Right lobe of liver (tissue), 6 donors: ENCODE results near the gene DNAJB6. TPM values are rescaled to one million over a fixed set of nuclear protein-coding genes. Genes with fewer than 3 reads are reported as not detected.

Source experiments
- ATAC-seq, 4 donors: fragments of 200-7000 bp; cut with Tn5 transposase; one replicate each; pipeline ENCODE4 v1.9.1; 2020; ENCODE audit warnings: mild to moderate bottlenecking in 4 of 4, moderate library complexity in 4 of 4
- DNase-seq, 3 donors: peaks; one replicate each; pipeline ENCODE4 v3.0.0-alpha.2; 2020
- H3K27ac ChIP-seq, 3 donors: fragments of 200-600 bp; one replicate each; pipeline ENCODE4 v1.8.0; 2022
- H3K27me3 ChIP-seq, 2 donors: fragments of 200-600 bp; one replicate each; pipeline ENCODE4 v1.8.0; 2022
- H3K36me3 ChIP-seq, 4 donors: fragments of 200-600 bp; sonication (generic) in 1 of 4; one replicate each; pipeline versions ENCODE4 v1.5.1 to v1.8.0; 2017 to 2022; ENCODE audit warnings: control low read depth in 1 of 4
- H3K4me1 ChIP-seq, 4 donors: fragments of 200-600 bp; sonication (generic) in 1 of 4; one replicate each; pipeline versions ENCODE4 v1.5.1 to v1.8.0; 2017 to 2022; ENCODE audit warnings: control low read depth in 1 of 4
- H3K4me3 ChIP-seq, 3 donors: fragments of 200-600 bp; one replicate each; pipeline ENCODE4 v1.8.0; 2022
- H3K9me3 ChIP-seq, 4 donors: fragments of 200-600 bp; sonication (generic) in 1 of 4; one replicate each; pipeline versions ENCODE4 v1.5.1 to v1.8.0; 2017 to 2022; ENCODE audit warnings: control low read depth in 1 of 4
- CTCF ChIP-seq, 4 donors: fragments of 200-600 bp in 3 of 4; fragments of 450-650 bp in 1 of 4; IDR thresholded peaks; one replicate each; pipeline versions ENCODE4 v1.5.1 to v1.8.0; 2016 to 2022; ENCODE audit warnings: antibody characterized with exemption in 4 of 4, mild to moderate bottlenecking in 2 of 4
- POLR2A ChIP-seq: fragments of 450-650 bp; IDR thresholded peaks from one replicate; pipeline ENCODE4 v1.6.1; 2017; ENCODE audit warnings: antibody characterized with exemption, mild to moderate bottlenecking
- WGBS: methylation state at CpG from one replicate; pipeline ENCODE4 v1.1.6; 2018; ENCODE audit warnings: low coverage, low lambda C conversion rate; ENCODE audit not compliant: insufficient coverage; ENCODE audit errors: missing lambda C conversion rate; 5-methylcytosine and 5-hydroxymethylcytosine counted together
- intact Hi-C, 2 donors: fragments of 100-400 bp; cut with DNase I; formaldehyde crosslinking; loops; one replicate each; pipeline versions ENCODE4 v1.11.2 to v1.14.1; 2022
- total RNA-seq, 6 experiments: library from RNA; depleted of rRNA in 2 of 6; stranded (reverse); fragments of >200 nt in 2 of 6; fragmentation: NEBNext Ultra II Directional in 3 of 6; extraction: Animal tissue kit (Norgen Biotek cat#: 25700) in 3 of 6; gene quantifications; one replicate each; pipeline versions ENCODE4 v1.1.0 to v1.2.4, GENCODE V29; 2016 to 2023
- donor health status: DM: no; HTN: yes; CAD: no.
- donor health status: DM: no; HTN: no; CAD: no.
- donor health status: DM: no; HTN: no; CAD: no.
- donor health status: DM: no; HTN: yes; CAD: no.
- donor health status: DM: no; HTN: yes; CAD: no.

DNAJB6 gene
- total RNA-seq, 6 experiments from 2014 or later = 24.5 to 38.0 (median 35.2) TPM

- H3K9me3 ChIP-seq = no peaks in the 10 kb centered on the region
- DNase-seq (no peak), ATAC-seq (no peak)
- no peak overlapping the region for H3K4me3 ChIP-seq
- no peak overlapping the region for H3K27ac ChIP-seq
- no peaks in the 10 kb centered on the region for H3K27me3 ChIP-seq
- H3K4me1 ChIP-seq = no peaks in the 10 kb centered on the region
- intact Hi-C loops = loop anchor here (10.0 kb wide), 1 partner anchor 439 kb away; no protein-coding TSS in a partner anchor
- no peaks in the 10 kb centered on the region for H3K36me3 ChIP-seq
- WGBS = 81% methylated on average over 11 of the region's 11 CpGs
- TF ChIP-seq CTCF (IDR thresholded peaks at IDR 0.05) = no peak
- no peak for TF ChIP-seq POLR2A
Observed at GRCh38 chr7:157436076-157436475, 99.3 kb downstream of the DNAJB6 start.

- 54% methylated on average over 13 of the region's 13 CpGs for WGBS
- intact Hi-C loops = loop anchor here (10.0 kb wide), 1 partner anchor 438 kb away; no protein-coding TSS in a partner anchor
- ATAC-seq = no peak
Observed at GRCh38 chr7:157436763-157437480, 100.1 kb downstream of the DNAJB6 start.

GRCh38 chr7:157437519-157438061, 100.8 kb downstream of the DNAJB6 start:
- WGBS = 18% methylated on average over 2 of the region's 9 CpGs
- no peak overlapping the region for H3K4me3 ChIP-seq
- no peak for ATAC-seq
- H3K4me1 ChIP-seq = no peaks in the 10 kb centered on the region
- H3K27me3 ChIP-seq = no peaks in the 10 kb centered on the region
- no peak for DNase-seq
- intact Hi-C loops = loop anchor here (10.0 kb wide), 1 partner anchor 437 kb away; no protein-coding TSS in a partner anchor
- TF ChIP-seq POLR2A = no peak
- TF ChIP-seq CTCF (IDR thresholded peaks at IDR 0.05) = no peak
- H3K36me3 ChIP-seq = no peaks in the 10 kb centered on the region
- H3K27ac ChIP-seq = no peak overlapping the region
- no peaks in the 10 kb centered on the region for H3K9me3 ChIP-seq

More at GRCh38 chr7:157436763-157437480, 100.1 kb downstream of the DNAJB6 start:
- TF ChIP-seq POLR2A (no peak), CTCF (IDR thresholded peaks at IDR 0.05) (no peak)
- H3K27me3 ChIP-seq = no peaks in the 10 kb centered on the region
- no peaks in the 10 kb centered on the region for H3K4me1 ChIP-seq
- no peak for DNase-seq
- no peak overlapping the region for H3K4me3 ChIP-seq
- no peak overlapping the region for H3K27ac ChIP-seq
- no peaks in the 10 kb centered on the region for H3K36me3 ChIP-seq
- no peaks in the 10 kb centered on the region for H3K9me3 ChIP-seq

GRCh38 chr7:157438121-157439025, 101.6 kb downstream of the DNAJB6 start:
- TF ChIP-seq POLR2A (no peak), CTCF (IDR thresholded peaks at IDR 0.05) (no peak)
- no peaks in the 10 kb centered on the region for H3K27me3 ChIP-seq
- intact Hi-C loops = loop anchor here (10.0 kb wide), 1 partner anchor 436 kb away; no protein-coding TSS in a partner anchor
- WGBS = 53% methylated on average over 8 of the region's 18 CpGs
- H3K27ac ChIP-seq = no peak overlapping the region
- DNase-seq = no peak
- no peaks in the 10 kb centered on the region for H3K9me3 ChIP-seq
- ATAC-seq = no peak
- H3K4me1 ChIP-seq = no peaks in the 10 kb centered on the region
- H3K36me3 ChIP-seq = no peaks in the 10 kb centered on the region
- no peak overlapping the region for H3K4me3 ChIP-seq
